Activated T-helper 9 cell treated with anti-CD3 and anti-CD28 coated beads, Interleukin-2, amount 50 U/mL, for 16 hours (primary cell): ENCODE data around the gene WT1.
"Not testable (repeated sequence)": the region's sequence is repeated elsewhere in the genome, so short reads cannot be mapped to it uniquely, and the experiment has no call there.

Experiments used
- DNase-seq: peaks from one replicate; pipeline ENCODE4 v3.0.0-alpha.2; 2020; ENCODE audit warnings: low read depth

WT1 gene

GRCh38 chr11:32387411-32387810 lies 47.9 kb downstream of the WT1 start:
- DNase-seq: no peak

- no peak for DNase-seq
Measured at GRCh38 chr11:32386770-32387377, 48.5 kb downstream of the WT1 start.

GRCh38 chr11:32385998-32386397 lies 49.3 kb downstream of the WT1 start:
- DNase-seq: no peak

DNA sequence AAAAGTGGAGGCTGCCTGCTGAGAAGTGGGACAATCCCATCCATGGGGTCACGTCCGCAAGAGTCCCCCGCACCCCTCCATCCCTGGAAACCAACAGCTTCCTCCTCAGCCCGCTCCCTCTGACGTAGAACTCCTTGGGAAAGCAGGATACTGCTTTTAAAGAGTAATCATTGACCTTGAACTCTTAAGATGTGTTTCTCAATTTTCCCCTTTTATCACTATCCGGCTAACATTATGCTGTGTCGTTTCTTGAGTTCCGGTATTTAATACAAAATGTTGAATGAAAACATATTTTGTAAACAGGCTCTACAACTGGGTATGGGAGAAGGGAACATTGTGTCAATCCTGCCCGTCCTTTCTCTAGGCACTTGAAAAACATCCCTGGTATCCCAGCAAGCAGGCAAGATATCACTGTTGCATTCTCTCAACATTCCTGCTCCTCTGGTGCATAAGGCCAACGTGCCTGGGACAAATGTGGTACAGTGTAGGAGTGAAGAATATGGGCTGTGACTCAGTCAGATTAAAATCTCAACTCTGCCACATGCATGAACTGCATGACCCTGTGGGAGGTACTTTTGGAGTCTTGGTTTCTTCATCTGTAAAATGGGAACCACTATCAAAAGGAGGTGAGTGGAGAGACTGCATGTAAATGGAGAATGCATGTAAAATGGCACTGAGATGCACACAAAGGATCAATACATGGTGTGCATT lies 52.8 kb downstream of the WT1 start:
- DNase-seq: no peak

GRCh38 chr11:32381179-32381578 lies 54.2 kb downstream of the WT1 start:
- DNase-seq: no peak

GRCh38 chr11:32379719-32380118 lies 55.6 kb downstream of the WT1 start:
- DNase-seq: no peak

GRCh38 chr11:32375826-32376225 lies 59.5 kb downstream of the WT1 start:
- no peak for DNase-seq

- DNase-seq: no peak
Measured at GRCh38 chr11:32374261-32374711, 61.1 kb downstream of the WT1 start.

- DNase-seq: not testable (repeated sequence)
Measured at GRCh38 chr11:32369987-32370386, 65.4 kb downstream of the WT1 start.

GRCh38 chr11:32366666-32367065 lies 68.7 kb downstream of the WT1 start:
- no peak for DNase-seq

DNA sequence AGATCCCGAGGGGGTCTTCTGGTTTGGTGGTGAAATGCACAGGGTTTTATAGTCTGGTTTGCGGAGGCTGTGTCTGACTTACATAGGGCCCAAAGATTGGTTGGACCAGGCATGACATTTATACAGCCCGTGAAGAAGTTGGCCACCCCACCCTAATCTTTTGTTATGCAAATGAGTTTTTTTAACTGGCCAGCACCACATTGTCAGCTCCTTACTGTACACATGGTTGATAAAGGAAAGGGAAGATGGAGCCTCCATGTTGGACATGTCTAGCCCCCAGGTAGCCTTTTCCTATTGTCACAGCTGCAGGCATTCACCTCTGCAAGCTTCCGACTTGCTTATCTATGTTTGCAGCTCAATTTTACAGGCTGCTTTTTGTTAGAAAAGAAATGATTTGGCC lies 70.1 kb downstream of the WT1 start:
- no peak for DNase-seq

GRCh38 chr11:32358729-32359128 lies 76.6 kb downstream of the WT1 start:
- no peak for DNase-seq

DNA sequence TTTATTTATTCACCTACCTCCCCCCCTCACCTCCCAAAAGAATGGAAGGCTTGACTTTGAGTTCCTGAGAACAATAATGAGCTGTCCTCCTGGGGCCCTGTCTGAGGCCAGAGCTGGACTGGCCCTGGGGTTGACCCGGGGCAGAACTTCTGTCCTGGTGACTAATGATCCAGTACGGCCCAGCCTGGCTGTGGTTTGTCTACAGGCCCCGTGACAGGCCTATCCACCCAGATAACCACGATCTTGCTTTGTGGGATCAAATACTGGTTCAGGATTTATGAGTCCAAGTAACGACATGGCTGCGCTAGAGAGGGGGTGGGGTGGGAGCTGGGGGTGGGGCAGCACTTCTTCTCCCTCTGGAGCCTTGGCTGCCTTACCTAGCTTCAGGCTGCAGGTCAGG lies 81.5 kb downstream of the WT1 start:
- DNase-seq: no peak

GRCh38 chr11:32348502-32348901 lies 86.8 kb downstream of the WT1 start:
- no peak for DNase-seq

GRCh38 chr11:32344946-32345345 lies 90.4 kb downstream of the WT1 start:
- no peak for DNase-seq

- DNase-seq: no peak
Measured at GRCh38 chr11:32343325-32344008, 91.9 kb downstream of the WT1 start.

GRCh38 chr11:32341620-32342613 lies 93.4 kb downstream of the WT1 start:
- DNase-seq: no peak

DNA sequence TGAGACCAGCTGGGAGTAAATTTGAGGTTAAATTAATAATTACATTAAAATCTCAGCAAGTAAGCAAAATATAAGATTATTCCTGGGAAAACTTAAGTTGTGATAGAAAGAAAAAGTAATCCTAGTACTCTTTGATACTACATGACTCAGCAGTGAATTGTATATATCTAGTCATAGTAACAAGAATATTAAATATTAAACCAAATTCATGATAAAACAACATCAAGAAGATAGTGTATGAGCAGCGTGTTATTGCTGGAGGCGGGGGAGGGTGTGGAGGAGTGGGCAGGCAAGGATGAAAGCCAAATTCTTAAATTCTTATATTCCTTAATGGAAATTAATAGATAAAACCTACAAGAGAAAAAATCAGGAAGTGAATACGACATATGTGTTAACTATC lies 95.2 kb downstream of the WT1 start:
- no peak for DNase-seq
